ENCODE results near the gene JAKMIP1. TPM values are rescaled to one million over a fixed set of nuclear protein-coding genes. Genes with fewer than 3 reads are reported as not detected.

JAKMIP1 gene
- total RNA-seq, 1 donor = not detected

DNA sequence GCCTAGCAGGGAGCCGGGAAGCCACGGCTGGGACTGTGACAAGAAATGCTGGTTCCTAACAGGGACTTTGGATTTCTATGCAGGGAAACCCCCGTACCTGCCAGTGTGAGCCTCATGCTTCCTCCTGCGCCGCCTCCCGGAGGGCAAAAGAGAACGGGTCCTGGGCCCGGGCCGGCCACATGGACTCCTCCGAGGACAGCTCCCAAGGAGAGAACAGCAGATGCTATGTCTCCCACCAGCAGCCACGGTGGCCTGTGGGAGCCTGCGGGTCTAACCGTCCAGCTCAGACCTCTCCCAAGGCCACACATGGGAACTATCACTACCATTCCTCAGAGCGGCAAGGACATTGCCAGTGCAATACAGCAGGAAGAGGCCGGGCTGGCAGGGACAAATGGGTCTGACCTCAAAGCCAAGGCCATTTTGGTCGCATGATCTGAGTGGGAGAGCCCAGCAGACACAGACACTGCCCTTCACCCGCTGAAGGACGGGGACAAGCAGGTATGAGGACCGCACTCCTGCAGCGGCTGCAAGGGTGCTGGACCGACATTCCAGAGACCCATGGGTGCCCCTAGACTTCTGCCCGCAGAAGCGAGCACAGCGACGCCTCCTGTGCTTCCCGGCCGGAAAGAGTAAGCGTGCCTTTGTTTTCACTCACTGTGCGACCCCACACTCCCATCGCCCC is 177.6 kb downstream of the JAKMIP1 start:
- TF ChIP-seq, protein P1, sequence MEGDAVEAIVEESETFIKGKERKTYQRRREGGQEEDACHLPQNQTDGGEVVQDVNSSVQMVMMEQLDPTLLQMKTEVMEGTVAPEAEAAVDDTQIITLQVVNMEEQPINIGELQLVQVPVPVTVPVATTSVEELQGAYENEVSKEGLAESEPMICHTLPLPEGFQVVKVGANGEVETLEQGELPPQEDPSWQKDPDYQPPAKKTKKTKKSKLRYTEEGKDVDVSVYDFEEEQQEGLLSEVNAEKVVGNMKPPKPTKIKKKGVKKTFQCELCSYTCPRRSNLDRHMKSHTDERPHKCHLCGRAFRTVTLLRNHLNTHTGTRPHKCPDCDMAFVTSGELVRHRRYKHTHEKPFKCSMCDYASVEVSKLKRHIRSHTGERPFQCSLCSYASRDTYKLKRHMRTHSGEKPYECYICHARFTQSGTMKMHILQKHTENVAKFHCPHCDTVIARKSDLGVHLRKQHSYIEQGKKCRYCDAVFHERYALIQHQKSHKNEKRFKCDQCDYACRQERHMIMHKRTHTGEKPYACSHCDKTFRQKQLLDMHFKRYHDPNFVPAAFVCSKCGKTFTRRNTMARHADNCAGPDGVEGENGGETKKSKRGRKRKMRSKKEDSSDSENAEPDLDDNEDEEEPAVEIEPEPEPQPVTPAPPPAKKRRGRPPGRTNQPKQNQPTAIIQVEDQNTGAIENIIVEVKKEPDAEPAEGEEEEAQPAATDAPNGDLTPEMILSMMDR (IDR thresholded peaks at IDR 0.05; ENCODE audit: insufficient read depth, low read depth, low read length) = no peak
- no peak for DNase-seq (ENCODE audit: low read depth)
- H3K4me3 ChIP-seq (ENCODE audit: low read depth, low read length) = no peak overlapping the region

DNA sequence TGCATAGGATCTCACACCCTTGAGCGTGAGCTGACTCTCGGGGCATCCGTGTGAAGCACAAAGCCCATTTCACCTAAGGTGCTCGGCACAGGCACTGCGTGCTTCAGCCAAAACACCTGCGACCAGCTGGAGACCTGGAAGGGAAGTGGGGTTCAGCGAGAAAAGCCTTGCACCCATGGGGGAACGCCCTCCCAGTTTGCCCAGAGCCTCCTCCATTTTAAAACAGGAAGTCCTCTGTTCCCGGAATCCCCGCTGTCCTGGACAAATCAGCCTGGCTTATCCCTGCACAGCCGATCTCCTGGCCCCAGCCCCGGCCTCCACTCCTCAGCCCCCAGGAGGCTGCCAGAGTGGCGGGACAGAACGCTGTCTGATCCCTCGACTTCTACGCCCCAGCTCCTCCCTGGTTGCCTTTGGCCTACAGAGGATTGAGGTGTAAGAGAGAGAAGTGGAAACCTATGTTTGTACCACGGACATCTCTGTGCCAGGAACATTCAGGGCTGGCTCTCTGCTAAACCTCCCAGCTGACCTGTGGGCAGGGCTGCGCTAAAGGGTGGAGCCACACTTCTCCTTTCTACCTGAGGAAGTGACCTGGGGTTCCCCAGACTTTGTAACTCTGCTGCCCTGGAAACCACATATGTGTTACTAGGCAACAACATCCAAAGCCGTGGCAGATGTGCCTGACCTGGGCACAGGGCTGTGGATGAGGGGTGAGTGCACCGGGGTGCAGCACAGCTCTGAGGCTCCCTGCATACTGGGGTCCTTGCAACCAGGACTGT is 178.3 kb downstream of the JAKMIP1 start:
- no peak for DNase-seq (ENCODE audit: low read depth)
- TF ChIP-seq, protein P1 (IDR thresholded peaks at IDR 0.05; ENCODE audit: insufficient read depth, low read depth, low read length) = no peak
- no peak overlapping the region for H3K4me3 ChIP-seq (ENCODE audit: low read depth, low read length)

DNA sequence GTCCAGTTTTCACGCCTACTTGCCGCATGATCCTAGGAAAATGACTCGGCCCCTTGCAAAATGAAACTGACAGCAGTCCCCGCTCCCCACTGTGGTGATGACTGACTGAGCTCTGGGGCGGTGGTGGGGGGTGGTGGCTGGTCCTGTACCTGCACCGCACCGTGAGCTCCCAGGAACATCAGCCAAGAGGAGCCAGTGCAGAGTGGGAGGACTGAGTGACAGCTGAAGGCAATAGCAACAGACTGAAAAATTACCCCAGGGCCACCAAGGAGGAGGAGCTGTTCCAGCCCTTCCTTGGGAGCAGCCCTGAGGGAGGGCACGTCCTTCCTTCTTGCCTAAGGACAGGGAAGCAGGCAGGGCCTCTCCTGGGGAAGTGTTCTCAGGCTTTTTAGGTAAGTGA is 179.7 kb downstream of the JAKMIP1 start:
- no peak for DNase-seq (ENCODE audit: low read depth)
- TF ChIP-seq, protein P1 (IDR thresholded peaks at IDR 0.05; ENCODE audit: insufficient read depth, low read depth, low read length) = no peak
- no peak overlapping the region for H3K4me3 ChIP-seq (ENCODE audit: low read depth, low read length)

DNA sequence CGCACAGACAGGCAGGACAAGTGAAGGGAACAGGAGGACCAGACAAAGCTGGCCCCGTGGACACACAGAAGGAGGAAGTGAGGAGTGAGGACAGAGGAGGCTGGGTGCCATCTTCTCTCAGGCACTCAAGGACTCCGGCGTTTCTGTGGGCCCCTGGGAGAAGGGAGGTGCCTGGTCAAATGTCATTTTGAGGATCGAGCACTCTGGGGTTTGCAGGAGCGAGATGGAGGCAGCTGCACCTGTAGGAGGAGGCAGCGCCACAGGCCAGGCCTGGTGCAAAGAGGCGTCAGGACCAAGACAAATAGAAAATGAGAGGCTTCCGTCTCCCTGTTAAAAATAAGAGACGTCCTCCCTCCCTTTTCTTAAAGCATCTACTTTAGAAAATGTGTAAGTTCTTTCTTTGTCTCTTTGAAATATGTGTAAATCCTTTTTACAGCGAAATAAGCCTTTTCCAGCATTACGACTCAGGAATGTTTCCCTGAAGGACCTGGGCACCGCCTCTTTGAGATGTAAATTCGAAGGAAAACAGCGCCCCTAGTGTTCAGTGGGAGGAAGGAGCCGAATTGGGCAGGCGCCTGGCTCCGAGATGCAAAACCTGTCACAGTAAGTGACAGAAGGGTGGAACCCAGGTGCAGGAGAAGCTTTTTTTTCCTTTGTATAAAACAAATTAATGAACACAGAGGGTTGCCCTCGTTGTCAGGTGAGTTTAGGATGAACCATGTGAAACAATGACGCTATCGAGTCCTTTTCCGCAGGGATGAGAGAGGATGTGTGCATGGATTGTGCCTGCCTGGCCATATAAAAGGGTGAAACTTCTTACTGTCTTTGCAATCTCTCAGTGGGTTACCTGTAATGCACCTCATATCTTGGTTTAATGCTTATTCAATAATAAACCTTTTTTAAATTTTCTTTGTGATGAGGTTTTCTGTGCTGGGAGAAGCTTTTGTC is 180.8 kb downstream of the JAKMIP1 start:
- no peak overlapping the region for H3K4me3 ChIP-seq (ENCODE audit: low read depth, low read length)

DNA sequence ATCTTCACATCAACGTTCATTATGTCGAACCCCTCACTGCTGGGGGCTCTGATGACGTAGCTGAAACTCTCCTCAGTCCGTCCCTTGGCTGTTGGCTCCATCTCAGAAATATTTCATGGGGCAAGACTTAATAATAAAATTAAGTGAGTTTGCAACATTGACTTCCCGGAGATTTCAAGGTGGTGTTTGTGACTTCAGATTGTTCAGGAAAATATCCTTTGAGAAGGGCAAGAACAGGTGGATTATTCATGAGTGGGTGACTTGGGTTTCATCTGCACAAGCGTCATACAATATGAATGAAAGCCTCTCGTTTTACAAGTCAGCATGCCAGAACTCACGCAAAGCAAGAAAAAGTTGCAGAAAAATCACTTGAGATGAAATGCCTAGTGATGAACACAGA is 182.0 kb downstream of the JAKMIP1 start, which contains the start of gene C4orf50:
Gene C4orf50 (minus strand): TSS at position 101 of the 400 bp plus-strand sequence.
- no peak for DNase-seq (ENCODE audit: low read depth)
- TF ChIP-seq, protein P1 (IDR thresholded peaks at IDR 0.05; ENCODE audit: insufficient read depth, low read depth, low read length) = no peak
- no peak within 1 kb of the TSS for H3K4me3 ChIP-seq (ENCODE audit: low read depth, low read length)

More for the DNA sequence above, 180.8 kb downstream of the JAKMIP1 start:
- DNase-seq (ENCODE audit: low read depth) = peak; percentile 26
- TF ChIP-seq, protein P1 (IDR thresholded peaks at IDR 0.05; ENCODE audit: insufficient read depth, low read depth, low read length) = peak; percentile 76

DNA sequence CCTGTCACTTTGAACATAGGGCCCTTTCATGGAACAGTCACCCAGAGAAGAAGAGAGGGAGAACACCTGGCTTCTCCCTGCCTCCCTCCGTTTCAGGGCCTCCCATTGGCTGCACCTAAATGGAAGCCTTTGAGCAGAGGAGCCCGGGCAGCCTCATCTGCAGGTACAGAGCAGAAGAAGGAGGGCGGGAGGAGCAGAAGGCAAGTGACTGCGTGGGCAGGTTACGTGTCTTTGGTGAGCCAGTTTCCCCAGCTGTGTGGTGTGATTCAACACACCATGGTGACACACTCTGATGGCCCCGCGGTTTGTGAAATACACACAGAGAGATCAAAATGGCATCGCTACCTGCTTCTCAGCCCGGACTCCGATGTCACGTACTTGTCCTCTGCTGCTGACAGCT is 182.5 kb downstream of the JAKMIP1 start:
- no peak overlapping the region for H3K4me3 ChIP-seq (ENCODE audit: low read depth, low read length)
- TF ChIP-seq, protein P1 (IDR thresholded peaks at IDR 0.05; ENCODE audit: insufficient read depth, low read depth, low read length) = no peak
- no peak for DNase-seq (ENCODE audit: low read depth)
